Vagina (tissue), 2 donors: Measurements from ENCODE around the gene HAVCR1. TPM values are rescaled to one million over a fixed set of nuclear protein-coding genes. Genes with fewer than 3 reads are reported as not detected.

Experiments
- DNase-seq, 2 donors: peaks; one replicate each; pipeline ENCODE4 v3.0.0-alpha.2; 2017; ENCODE audit errors: extremely low spot score in 2 of 2
- H3K27ac ChIP-seq: fragments of 200-600 bp; sonication (generic); one replicate; pipeline ENCODE4 v1.5.1; 2019
- H3K27me3 ChIP-seq: fragments of 200-600 bp; sonication (generic); one replicate; pipeline ENCODE4 v1.5.1; 2019
- H3K36me3 ChIP-seq, 2 donors: fragments of 200-600 bp; sonication (generic); one replicate each; pipeline ENCODE4 v1.5.1; 2017 to 2019
- H3K4me1 ChIP-seq: fragments of 200-600 bp; sonication (generic); one replicate; pipeline ENCODE4 v1.5.1; 2019
- H3K4me3 ChIP-seq, 2 donors: fragments of 200-600 bp; sonication (generic); 1 replicate in 1 of 2; 2 replicates in 1 of 2; pipeline ENCODE4 v1.5.1; 2016 to 2019
- H3K9me3 ChIP-seq: fragments of 200-600 bp; sonication (generic); one replicate; pipeline ENCODE4 v1.5.1; 2019
- CTCF ChIP-seq, 3 experiments: fragments of 450-650 bp in 2 of 3; fragments of 200-600 bp in 1 of 3; sonication (generic) in 1 of 3; IDR thresholded peaks; one replicate each; pipeline ENCODE4 v1.5.1; 2017 to 2019; ENCODE audit warnings: antibody characterized with exemption in 3 of 3, mild to moderate bottlenecking in 2 of 3, moderate library complexity in 2 of 3
- POLR2A ChIP-seq, 2 donors: fragments of 450-650 bp; IDR thresholded peaks; one replicate each; pipeline ENCODE4 v1.6.1; 2017; ENCODE audit warnings: antibody characterized with exemption in 2 of 2, mild to moderate bottlenecking in 2 of 2, moderate library complexity in 2 of 2
- POLR2AphosphoS5 ChIP-seq, 2 donors: sonication (generic); formaldehyde crosslinking; IDR thresholded peaks; one replicate each; pipeline ENCODE4 v1.9.0; 2017; ENCODE audit warnings: antibody characterized with exemption in 2 of 2, mild to moderate bottlenecking in 2 of 2, low read depth in 1 of 2; ENCODE audit not compliant: insufficient read depth in 1 of 2
- intact Hi-C: fragments of 100-400 bp; cut with DNase I; formaldehyde crosslinking; loops from one replicate; pipeline ENCODE4 v1.15.1; 2023
- total RNA-seq: library from RNA; depleted of rRNA; stranded (reverse); fragments of >200 nt; gene quantifications from one replicate; pipeline ENCODE4 v1.2.3, GENCODE V29; 2016

Gene HAVCR1
- total RNA-seq, 1 donor from 2014 or later: not detected

- TF ChIP-seq CTCF (IDR thresholded peaks at IDR 0.05) (no peak), POLR2A (IDR thresholded peaks at IDR 0.05) (no peak), POLR2AphosphoS5 (IDR thresholded peaks at IDR 0.05; ENCODE audit: insufficient read depth in 1 of 2, low read depth in 1 of 2) (no peak)
- Histone ChIP-seq H3K27ac (no peak overlapping the region), H3K36me3 (no peaks in the 10 kb centered on the region), H3K9me3 (no peaks in the 10 kb centered on the region), H3K27me3 (no peaks in the 10 kb centered on the region), H3K4me1 (no peaks in the 10 kb centered on the region), H3K4me3 (no peak overlapping the region)
- intact Hi-C loops: no loop called here
- no peak for DNase-seq
Observed at GRCh38 chr5:157088342-157088990, 29.6 kb upstream of the HAVCR1 start.

GRCh38 chr5:157086751-157087359 lies 27.9 kb upstream of the HAVCR1 start:
- no peak overlapping the region for H3K4me3 ChIP-seq
- H3K36me3 ChIP-seq: no peaks in the 10 kb centered on the region
- H3K9me3 ChIP-seq: no peaks in the 10 kb centered on the region
- TF ChIP-seq POLR2A (IDR thresholded peaks at IDR 0.05): no peak
- no peak for TF ChIP-seq CTCF (IDR thresholded peaks at IDR 0.05)
- no peak for TF ChIP-seq POLR2AphosphoS5 (IDR thresholded peaks at IDR 0.05; ENCODE audit: insufficient read depth in 1 of 2, low read depth in 1 of 2)
- H3K4me1 ChIP-seq: no peaks in the 10 kb centered on the region
- H3K27ac ChIP-seq: no peak overlapping the region
- intact Hi-C loops: no loop called here
- no peak for DNase-seq
- H3K27me3 ChIP-seq: no peaks in the 10 kb centered on the region

- Histone ChIP-seq H3K27me3 (no peaks in the 10 kb centered on the region), H3K4me3 (no peak overlapping the region), H3K4me1 (no peaks in the 10 kb centered on the region), H3K9me3 (no peaks in the 10 kb centered on the region), H3K36me3 (no peaks in the 10 kb centered on the region), H3K27ac (no peak overlapping the region)
- no peak for DNase-seq
- intact Hi-C loops: no loop called here
- TF ChIP-seq CTCF (IDR thresholded peaks at IDR 0.05): no peak
- TF ChIP-seq POLR2A (IDR thresholded peaks at IDR 0.05): no peak
- TF ChIP-seq POLR2AphosphoS5 (IDR thresholded peaks at IDR 0.05; ENCODE audit: insufficient read depth in 1 of 2, low read depth in 1 of 2): no peak
Observed at GRCh38 chr5:157085930-157086329, 27.0 kb upstream of the HAVCR1 start.

- intact Hi-C loops: no loop called here
- Histone ChIP-seq H3K4me3 (no peak overlapping the region), H3K36me3 (no peaks in the 10 kb centered on the region), H3K9me3 (no peaks in the 10 kb centered on the region), H3K27ac (no peak overlapping the region), H3K4me1 (no peaks in the 10 kb centered on the region), H3K27me3 (no peaks in the 10 kb centered on the region)
- TF ChIP-seq POLR2A (IDR thresholded peaks at IDR 0.05) (no peak), POLR2AphosphoS5 (IDR thresholded peaks at IDR 0.05; ENCODE audit: insufficient read depth in 1 of 2, low read depth in 1 of 2) (no peak), CTCF (IDR thresholded peaks at IDR 0.05) (no peak)
- DNase-seq: no peak
Observed at GRCh38 chr5:157080286-157080685, 21.4 kb upstream of the HAVCR1 start.

GRCh38 chr5:157076558-157076957 lies 17.6 kb upstream of the HAVCR1 start:
- Histone ChIP-seq H3K27ac (no peak overlapping the region), H3K4me1 (no peaks in the 10 kb centered on the region), H3K27me3 (no peaks in the 10 kb centered on the region), H3K36me3 (no peaks in the 10 kb centered on the region), H3K9me3 (no peaks in the 10 kb centered on the region), H3K4me3 (no peak overlapping the region)
- DNase-seq: no peak
- no peak for TF ChIP-seq POLR2AphosphoS5 (IDR thresholded peaks at IDR 0.05; ENCODE audit: insufficient read depth in 1 of 2, low read depth in 1 of 2)
- no peak for TF ChIP-seq CTCF (IDR thresholded peaks at IDR 0.05)
- no peak for TF ChIP-seq POLR2A (IDR thresholded peaks at IDR 0.05)
- intact Hi-C loops: no loop called here
